HepG2 (cell line): ENCODE data around the gene CNPPD1. TPM values are rescaled to one million over a fixed set of nuclear protein-coding genes. Genes with fewer than 3 reads are reported as not detected.

ENCODE experiments used
- CREB3 ChIP-seq: sonication (generic); formaldehyde crosslinking; IDR thresholded peaks from 2 replicates; pipeline ENCODE4 v1.5.0; 2020; ENCODE audit warnings: missing genetic modification reagents
- DBP ChIP-seq: sonication (generic); formaldehyde crosslinking; IDR thresholded peaks from 2 replicates; pipeline ENCODE4 v1.4.0; 2020; ENCODE audit warnings: missing genetic modification reagents; ENCODE audit errors: not compliant biosample characterization
- DNMT1 ChIP-seq: sonication (generic); formaldehyde crosslinking; IDR thresholded peaks from 2 replicates; pipeline ENCODE4 v1.5.1; 2020; ENCODE audit warnings: mild to moderate bottlenecking, missing genetic modification reagents
- FUBP1 ChIP-seq: sonication (generic); formaldehyde crosslinking; IDR thresholded peaks from 2 replicates; pipeline ENCODE4 v1.5.1; 2020; ENCODE audit warnings: missing genetic modification reagents, mild to moderate bottlenecking, borderline replicate concordance
- HOXD1 ChIP-seq: sonication (generic); formaldehyde crosslinking; IDR thresholded peaks from 2 replicates; pipeline ENCODE4 v1.5.0; 2020; ENCODE audit warnings: missing genetic modification reagents
- IKZF4 ChIP-seq: sonication (generic); formaldehyde crosslinking; IDR thresholded peaks from 2 replicates; pipeline ENCODE4 v1.5.1; 2020; ENCODE audit warnings: borderline replicate concordance, mild to moderate bottlenecking, low read depth, missing genetic modification reagents; ENCODE audit errors: not compliant biosample characterization
- IKZF5 ChIP-seq: IDR thresholded peaks from 2 replicates; pipeline ENCODE4 v1.6.1; 2018; ENCODE audit warnings: missing genetic modification reagents, mild to moderate bottlenecking, missing compliant biosample characterization
- KLF13 ChIP-seq: sonication (generic); formaldehyde crosslinking; IDR thresholded peaks from 2 replicates; pipeline ENCODE4 v1.4.0; 2020; ENCODE audit warnings: mild to moderate bottlenecking, missing genetic modification reagents
- MAF1 ChIP-seq: sonication (generic); formaldehyde crosslinking; IDR thresholded peaks from 2 replicates; pipeline ENCODE4 v1.5.0; 2020; ENCODE audit warnings: missing genetic modification reagents, borderline replicate concordance
- PRMT3 ChIP-seq: sonication (generic); formaldehyde crosslinking; IDR thresholded peaks from 2 replicates; pipeline ENCODE4 v1.8.1; 2022; ENCODE audit warnings: low read depth, mild to moderate bottlenecking, moderate library complexity, missing genetic modification reagents, borderline replicate concordance
- THRA ChIP-seq: sonication (generic); formaldehyde crosslinking; IDR thresholded peaks from 2 replicates; pipeline ENCODE4 v1.4.0; 2020; ENCODE audit warnings: missing genetic modification reagents, borderline replicate concordance
- ZBTB4 ChIP-seq: sonication (generic); formaldehyde crosslinking; IDR thresholded peaks from 2 replicates; pipeline ENCODE4 v1.4.0; 2020; ENCODE audit warnings: missing genetic modification reagents, mild to moderate bottlenecking, borderline replicate concordance
- ZFP41 ChIP-seq: sonication (generic); formaldehyde crosslinking; IDR thresholded peaks from 2 replicates; pipeline ENCODE4 v1.4.0; 2020; ENCODE audit warnings: mild to moderate bottlenecking, missing genetic modification reagents, borderline replicate concordance
- ZKSCAN1 ChIP-seq: fragments of 150-350 bp; IDR thresholded peaks from 2 replicates; pipeline ENCODE4 v1.6.1; 2014; ENCODE audit warnings: low read length
- ZNF777 ChIP-seq: sonication (generic); formaldehyde crosslinking; IDR thresholded peaks from 2 replicates; pipeline ENCODE4 v1.4.0; 2020; ENCODE audit warnings: missing genetic modification reagents
- ZNF780A ChIP-seq: sonication (generic); formaldehyde crosslinking; IDR thresholded peaks from 2 replicates; pipeline ENCODE4 v1.8.0; 2022; ENCODE audit warnings: mild to moderate bottlenecking, missing genetic modification reagents, moderate library complexity
- ZNF788 ChIP-seq: sonication (generic); formaldehyde crosslinking; IDR thresholded peaks from 2 replicates; pipeline ENCODE4 v1.5.0; 2020; ENCODE audit warnings: mild to moderate bottlenecking, missing genetic modification reagents, borderline replicate concordance
- ZNF891 ChIP-seq: sonication (generic); formaldehyde crosslinking; IDR thresholded peaks from 2 replicates; pipeline ENCODE4 v1.5.0; 2020; ENCODE audit warnings: mild to moderate bottlenecking, missing genetic modification reagents
- polyA plus RNA-seq, 8 experiments: library from polyadenylated mRNA; depleted of rRNA in 3 of 8; stranded (reverse) in 7 of 8; unstranded in 1 of 8; fragments of >200 nt; fragmentation: Illumina TruSeq in 4 of 8; extraction: Trizol in 4 of 8; gene quantifications; 2 replicates each; pipeline versions ENCODE4 v1.2.1 to v1.2.3, GENCODE V29; 2011 to 2016; ENCODE audit warnings: low read depth in 4 of 8, missing spikeins in 1 of 8, mixed read lengths in 1 of 8; ENCODE audit not compliant: insufficient read depth in 1 of 8
- total RNA-seq, 5 experiments: library from RNA; depleted of rRNA; stranded (reverse); fragments of >200 nt; fragmentation: Illumina TruSeq; extraction: Trizol; gene quantifications; 2 replicates each; pipeline ENCODE4 v1.2.3, GENCODE V29; 2016; ENCODE audit warnings: low read depth in 1 of 5

The CNPPD1 gene
- total and polyA plus RNA-seq, 2 of the 13 experiments (the other 11 are each of a cell fraction or from before 2014, with no cell fraction given): 35.5 to 49.4 TPM

GRCh38 chr2:219206328-219207133, 29.8 kb upstream of the CNPPD1 start, which contains the start of gene ZFAND2B (continued):
- TF ChIP-seq ZNF891: peak; percentile 77; the same call in 1 of the 2 replicates
- TF ChIP-seq PRMT3 (CRISPR knock-in tag): no peak; the same call in 1 of the 2 replicates
- no peak for TF ChIP-seq ZFP41
- no peak for TF ChIP-seq CREB3 (CRISPR knock-in tag)
- TF ChIP-seq ZNF780A (CRISPR knock-in tag): 0 out of 2 replicates have a peak, but pooled peaks have one; percentile 31
- TF ChIP-seq DNMT1 (CRISPR knock-in tag): no peak
- TF ChIP-seq ZBTB4 (CRISPR knock-in tag): no peak
- TF ChIP-seq THRA: 0 out of 2 replicates have a peak, but pooled peaks have one; percentile 9
- peak; percentile 61; the same call in 1 of the 2 replicates for TF ChIP-seq MAF1 (CRISPR knock-in tag)
- TF ChIP-seq IKZF5 (CRISPR knock-in tag): peak; percentile 83; the same call in 1 of the 2 replicates
- TF ChIP-seq KLF13 (CRISPR knock-in tag): no peak
- no peak for TF ChIP-seq IKZF4 (CRISPR knock-in tag)
- TF ChIP-seq DBP (CRISPR knock-in tag): no peak
- no peak for TF ChIP-seq ZNF777
- TF ChIP-seq ZNF788 (CRISPR knock-in tag): peak; percentile 67
- TF ChIP-seq ZKSCAN1: no peak
- no peak for TF ChIP-seq HOXD1 (CRISPR knock-in tag)
- TF ChIP-seq FUBP1: no peak
